OCI-LY7 (cell line): ENCODE data around the gene MARCHF2. TPM values are rescaled to one million over a fixed set of nuclear protein-coding genes. Genes with fewer than 3 reads are reported as not detected.

Experiments used
- BruUV-seq: library from RNA; stranded (reverse); fragments of 400-500 nt; replicated peaks from 2 replicates; lab custom pipeline; 2021; lab: Mats Ljungman, UMichigan
- CTCF ChIA-PET: fragments of 300-600 bp; sonication (Branson Sonifier 250); formaldehyde crosslinking; loops from one replicate; lab custom pipeline; 2022; ENCODE audit warnings: antibody characterized with exemption; ENCODE audit not compliant: unreplicated experiment; lab: Charles Lee
- POLR2A ChIA-PET: fragments of 300-600 bp; sonication (Branson Sonifier 250); formaldehyde crosslinking; loops from one replicate; lab custom pipeline; 2022; ENCODE audit warnings: antibody characterized with exemption; lab: Charles Lee
- DNase-seq: peaks from one replicate; pipeline ENCODE4 v3.0.0-alpha.2; 2015; ENCODE audit warnings: low spot score
- H2AFZ ChIP-seq: fragments of 200-600 bp; sonication (generic), shearing (Covaris generic); 2 replicates; pipeline ENCODE4 v1.6.1; 2014; ENCODE audit warnings: mild to moderate bottlenecking, antibody characterized with exemption, low read length, moderate library complexity
- H3K27ac ChIP-seq: fragments of 200-600 bp; sonication (generic); 2 replicates; pipeline ENCODE4 v1.5.1; 2014; ENCODE audit warnings: mixed run types, low read depth, mild to moderate bottlenecking, moderate library complexity, low read length, inconsistent platforms; ENCODE audit not compliant: poor library complexity, severe bottlenecking
- H3K36me3 ChIP-seq: fragments of 200-600 bp; sonication (generic); 2 replicates; pipeline ENCODE4 v1.6.1; 2014; ENCODE audit warnings: mild to moderate bottlenecking, antibody characterized with exemption, low read length, moderate library complexity, mixed read lengths; ENCODE audit not compliant: insufficient read depth
- H3K4me1 ChIP-seq: fragments of 200-600 bp; sonication (generic); 2 replicates; pipeline ENCODE4 v1.5.1; 2014; ENCODE audit warnings: mild to moderate bottlenecking, low read length; ENCODE audit not compliant: insufficient read depth, poor library complexity, severe bottlenecking
- H3K4me2 ChIP-seq: fragments of 200-600 bp; sonication (generic); 2 replicates; pipeline ENCODE4 v1.6.1; 2014; ENCODE audit warnings: mild to moderate bottlenecking, low read length
- H3K4me3 ChIP-seq: fragments of 200-600 bp; sonication (generic); 2 replicates; pipeline ENCODE4 v1.5.1; 2014; ENCODE audit warnings: mild to moderate bottlenecking, low read depth, low read length; ENCODE audit not compliant: poor library complexity, severe bottlenecking
- H3K79me2 ChIP-seq: fragments of 200-600 bp; sonication (generic); 2 replicates; pipeline ENCODE4 v1.6.1; 2016; ENCODE audit warnings: low read depth, mild to moderate bottlenecking, low read length, moderate library complexity, mixed read lengths; ENCODE audit not compliant: insufficient read depth
- H3K9me2 ChIP-seq: fragments of 200-600 bp; sonication (generic); 2 replicates; pipeline ENCODE4 v1.6.1; 2016; ENCODE audit warnings: mild to moderate bottlenecking, low read length, mixed read lengths; ENCODE audit not compliant: insufficient read depth
- H3K9me3 ChIP-seq: fragments of 200-600 bp; sonication (generic); 2 replicates; pipeline ENCODE4 v1.6.1; 2014; ENCODE audit warnings: mild to moderate bottlenecking, mixed run types, low read length, mixed read lengths
- H4K20me1 ChIP-seq: fragments of 200-600 bp; sonication (generic); 2 replicates; pipeline ENCODE4 v1.6.1; 2014; ENCODE audit warnings: mild to moderate bottlenecking, antibody characterized with exemption, low read length, moderate library complexity, mixed read lengths; ENCODE audit not compliant: insufficient read depth
- EZH2phosphoT487 ChIP-seq: fragments of 200-600 bp; sonication (generic); IDR thresholded peaks from 2 replicates; pipeline ENCODE4 v1.6.1; 2018; ENCODE audit warnings: low read depth, borderline replicate concordance, mild to moderate bottlenecking, mixed run types, antibody characterized with exemption, low read length, moderate library complexity, mixed read lengths
- intact Hi-C: fragments of 100-400 bp; cut with micrococcal nuclease; formaldehyde crosslinking; loops from one replicate; pipeline ENCODE4 v1.10.0; 2022; ENCODE audit not compliant: unreplicated experiment
- total RNA-seq, 2 experiments: library from RNA; depleted of rRNA in 1 of 2; stranded (reverse); fragments of >200 nt in 1 of 2; shearing (Covaris generic) in 1 of 2; gene quantifications; 2 replicates each; pipeline ENCODE4 v1.2.3, GENCODE V29; 2014 to 2022
- TF ChIP-seq, protein P1 (sequence below): fragments of 200-600 bp; sonication (generic); conservative IDR thresholded peaks from 2 replicates; pipeline ENCODE4 v1.5.1; 2014; ENCODE audit warnings: mild to moderate bottlenecking, antibody characterized with exemption, low read length, moderate library complexity, mixed read lengths

MARCHF2 gene
- total RNA-seq, 2 experiments from 2014 or later: 12.4 to 14.1 TPM

DNA sequence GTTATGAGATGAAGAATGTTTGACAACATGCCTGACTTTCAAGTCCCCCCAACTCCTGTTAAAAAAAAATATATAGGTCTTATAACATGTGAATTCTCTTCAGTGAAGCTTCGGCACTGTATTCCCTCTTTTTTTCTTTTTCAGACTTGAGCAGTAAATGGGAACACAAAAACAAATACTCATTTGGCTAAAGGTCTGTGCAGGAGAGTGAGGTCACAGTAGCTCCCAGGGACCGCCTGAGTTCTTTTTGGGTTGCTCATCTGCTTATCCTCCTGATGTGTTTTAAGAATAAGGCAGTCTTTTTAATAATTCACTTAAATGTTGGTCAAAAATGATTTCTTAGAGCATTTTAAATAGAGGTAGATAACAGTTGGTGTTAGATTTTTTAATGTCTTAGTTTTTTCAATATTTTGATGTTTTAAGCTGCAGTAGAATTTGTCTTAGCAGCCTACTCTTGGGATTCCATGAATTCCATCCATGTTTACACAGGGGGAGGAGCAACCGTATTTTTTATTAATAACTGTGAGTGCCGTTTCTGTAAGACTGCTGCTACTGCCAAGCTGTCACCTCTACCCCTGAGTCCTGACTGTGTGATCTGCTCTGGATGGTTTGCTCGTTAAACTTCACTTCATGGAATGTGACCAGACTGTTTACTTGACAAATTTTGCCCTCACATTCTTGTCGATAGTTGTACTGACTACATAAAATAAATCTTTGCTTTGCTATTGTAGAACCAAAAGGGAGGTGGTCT lies 46.6 kb downstream of the MARCHF2 start:
- Histone ChIP-seq H3K27ac (no peak overlapping the region), H2AFZ (no peak overlapping the region), H4K20me1 (peaks cover 70% of the 10 kb centered on the region), H3K4me1 (peaks cover 28% of the 10 kb centered on the region), H3K9me2 (no peaks in the 10 kb centered on the region), H3K9me3 (no peaks in the 10 kb centered on the region), H3K79me2 (peaks cover 95% of the 10 kb centered on the region), H3K4me3 (no peak overlapping the region), H3K36me3 (peaks cover 100% of the 10 kb centered on the region), H3K4me2 (no peak overlapping the region)
- ChIA-PET POLR2A (no interaction called here), CTCF (no interaction called here)
- TF ChIP-seq EZH2phosphoT487: no peak
- TF ChIP-seq, protein P1, sequence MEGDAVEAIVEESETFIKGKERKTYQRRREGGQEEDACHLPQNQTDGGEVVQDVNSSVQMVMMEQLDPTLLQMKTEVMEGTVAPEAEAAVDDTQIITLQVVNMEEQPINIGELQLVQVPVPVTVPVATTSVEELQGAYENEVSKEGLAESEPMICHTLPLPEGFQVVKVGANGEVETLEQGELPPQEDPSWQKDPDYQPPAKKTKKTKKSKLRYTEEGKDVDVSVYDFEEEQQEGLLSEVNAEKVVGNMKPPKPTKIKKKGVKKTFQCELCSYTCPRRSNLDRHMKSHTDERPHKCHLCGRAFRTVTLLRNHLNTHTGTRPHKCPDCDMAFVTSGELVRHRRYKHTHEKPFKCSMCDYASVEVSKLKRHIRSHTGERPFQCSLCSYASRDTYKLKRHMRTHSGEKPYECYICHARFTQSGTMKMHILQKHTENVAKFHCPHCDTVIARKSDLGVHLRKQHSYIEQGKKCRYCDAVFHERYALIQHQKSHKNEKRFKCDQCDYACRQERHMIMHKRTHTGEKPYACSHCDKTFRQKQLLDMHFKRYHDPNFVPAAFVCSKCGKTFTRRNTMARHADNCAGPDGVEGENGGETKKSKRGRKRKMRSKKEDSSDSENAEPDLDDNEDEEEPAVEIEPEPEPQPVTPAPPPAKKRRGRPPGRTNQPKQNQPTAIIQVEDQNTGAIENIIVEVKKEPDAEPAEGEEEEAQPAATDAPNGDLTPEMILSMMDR: no peak
- intact Hi-C loops: no loop called here
- no peak for DNase-seq
- no TSS peak for BruUV-seq

DNA sequence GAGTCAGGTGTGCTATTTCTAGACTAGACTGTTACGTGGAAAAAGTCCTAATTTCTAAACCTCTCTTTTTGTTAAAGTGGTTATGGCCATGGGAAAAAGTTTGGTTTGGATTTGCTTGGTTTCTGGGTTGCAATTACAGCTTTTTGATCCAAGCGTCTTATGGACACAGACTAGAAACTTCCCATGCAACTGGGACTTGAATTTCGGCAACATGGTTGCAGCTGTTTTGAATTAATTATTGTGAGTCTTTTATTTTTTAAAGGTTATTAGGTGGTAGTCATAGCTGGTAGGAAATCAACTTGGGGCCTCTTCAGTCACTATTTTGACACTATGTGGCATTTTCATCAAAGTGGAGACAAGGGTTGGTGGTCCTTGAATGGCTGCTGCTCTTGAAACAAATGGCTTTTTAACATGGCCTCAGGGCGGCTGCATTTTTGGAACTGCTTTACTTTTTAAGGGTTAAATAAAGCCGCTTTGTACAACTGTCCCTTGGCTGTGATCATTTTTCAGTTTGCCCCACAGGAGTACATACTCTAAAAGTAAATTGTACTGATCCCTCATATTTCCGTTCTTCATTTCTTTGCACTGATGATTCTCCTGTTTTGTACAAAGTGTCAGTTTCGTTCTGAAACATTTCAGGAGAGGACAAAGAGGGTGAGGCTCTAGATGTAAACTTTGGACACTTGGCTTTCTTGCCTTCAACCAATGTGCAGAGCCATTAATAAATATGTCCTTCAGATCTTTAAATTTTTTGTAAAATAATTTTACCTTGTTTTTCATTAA lies 47.6 kb downstream of the MARCHF2 start:
- Histone ChIP-seq H3K4me2 (no peak overlapping the region), H3K9me2 (no peaks in the 10 kb centered on the region), H3K36me3 (peaks cover 100% of the 10 kb centered on the region), H3K27ac (no peak overlapping the region), H3K9me3 (no peaks in the 10 kb centered on the region), H3K4me3 (no peak overlapping the region), H3K4me1 (peaks cover 27% of the 10 kb centered on the region), H2AFZ (no peak overlapping the region), H4K20me1 (peaks cover 60% of the 10 kb centered on the region), H3K79me2 (peaks cover 95% of the 10 kb centered on the region)
- intact Hi-C loops: no loop called here
- TF ChIP-seq EZH2phosphoT487: no peak
- TF ChIP-seq, protein P1: no peak
- CTCF ChIA-PET: no interaction called here
- DNase-seq: no peak
- no TSS peak for BruUV-seq
- POLR2A ChIA-PET: no interaction called here
